Thyroid gland (tissue), 4 donors: ENCODE measurements around the gene TEX261.

Source experiments
- POLR2A ChIP-seq, 2 donors: fragments of 450-650 bp; IDR thresholded peaks; one replicate each; pipeline ENCODE4 v1.6.1; 2017; ENCODE audit warnings: antibody characterized with exemption in 2 of 2, mild to moderate bottlenecking in 2 of 2, moderate library complexity in 1 of 2
- TF ChIP-seq, protein P1 (sequence below), 6 experiments: fragments of 200-600 bp in 3 of 6; fragments of 450-650 bp in 3 of 6; sonication (generic) in 3 of 6; IDR thresholded peaks; one replicate each; pipeline ENCODE4 v1.5.1; 2016 to 2019; ENCODE audit warnings: antibody characterized with exemption in 6 of 6, mild to moderate bottlenecking in 2 of 6, inconsistent platforms in 1 of 6, moderate library complexity in 1 of 6

- TF ChIP-seq, protein P1, sequence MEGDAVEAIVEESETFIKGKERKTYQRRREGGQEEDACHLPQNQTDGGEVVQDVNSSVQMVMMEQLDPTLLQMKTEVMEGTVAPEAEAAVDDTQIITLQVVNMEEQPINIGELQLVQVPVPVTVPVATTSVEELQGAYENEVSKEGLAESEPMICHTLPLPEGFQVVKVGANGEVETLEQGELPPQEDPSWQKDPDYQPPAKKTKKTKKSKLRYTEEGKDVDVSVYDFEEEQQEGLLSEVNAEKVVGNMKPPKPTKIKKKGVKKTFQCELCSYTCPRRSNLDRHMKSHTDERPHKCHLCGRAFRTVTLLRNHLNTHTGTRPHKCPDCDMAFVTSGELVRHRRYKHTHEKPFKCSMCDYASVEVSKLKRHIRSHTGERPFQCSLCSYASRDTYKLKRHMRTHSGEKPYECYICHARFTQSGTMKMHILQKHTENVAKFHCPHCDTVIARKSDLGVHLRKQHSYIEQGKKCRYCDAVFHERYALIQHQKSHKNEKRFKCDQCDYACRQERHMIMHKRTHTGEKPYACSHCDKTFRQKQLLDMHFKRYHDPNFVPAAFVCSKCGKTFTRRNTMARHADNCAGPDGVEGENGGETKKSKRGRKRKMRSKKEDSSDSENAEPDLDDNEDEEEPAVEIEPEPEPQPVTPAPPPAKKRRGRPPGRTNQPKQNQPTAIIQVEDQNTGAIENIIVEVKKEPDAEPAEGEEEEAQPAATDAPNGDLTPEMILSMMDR (IDR thresholded peaks at IDR 0.05): no peak
- no peak for TF ChIP-seq POLR2A (IDR thresholded peaks at IDR 0.05)
These were observed 33.6 kb downstream of the TEX261 start for GRCh38 chr2:70960833-70961647.
